Astrocyte (in vitro differentiated cells and primary cell): ENCODE measurements around the gene OR6K2. TPM values are rescaled to one million over a fixed set of nuclear protein-coding genes. Genes with fewer than 3 reads are reported as not detected.

Experiments used
- DNase-seq: peaks from one replicate; pipeline ENCODE4 v3.0.0-alpha.2; 2010; ENCODE audit warnings: low read depth
- FAIRE-seq: peaks from 2 replicates; lab custom pipeline; 2011; peaks lifted over from hg19 to GRCh38; lab: Jason Lieb, UNC
- H2AFZ ChIP-seq: 2 replicates; pipeline ENCODE4 v1.6.0; 2012; ENCODE audit warnings: low read depth, low read length, inconsistent platforms
- H3K27ac ChIP-seq: 2 replicates; pipeline ENCODE4 v1.5.1; 2011; ENCODE audit warnings: low read depth, low read length, inconsistent platforms
- H3K27me3 ChIP-seq: 2 replicates; pipeline ENCODE4 v1.6.0; 2011; ENCODE audit warnings: low read length, inconsistent platforms; ENCODE audit not compliant: insufficient read depth
- H3K36me3 ChIP-seq: 2 replicates; pipeline ENCODE4 v1.5.1; 2011; ENCODE audit warnings: low read length, inconsistent platforms; ENCODE audit not compliant: insufficient read depth
- H3K4me1 ChIP-seq: 2 replicates; pipeline ENCODE4 v1.5.1; 2011; ENCODE audit warnings: low read length, inconsistent platforms; ENCODE audit not compliant: insufficient read depth
- H3K4me2 ChIP-seq: 2 replicates; pipeline ENCODE4 v1.6.0; 2012; ENCODE audit warnings: low read length, inconsistent platforms
- H3K4me3 ChIP-seq: 2 replicates; pipeline ENCODE4 v1.5.1; 2011; ENCODE audit warnings: low read depth, mild to moderate bottlenecking, low read length, inconsistent platforms; ENCODE audit not compliant: insufficient read depth
- H3K79me2 ChIP-seq: 2 replicates; pipeline ENCODE4 v1.6.0; 2012; ENCODE audit warnings: mild to moderate bottlenecking, low read length, inconsistent platforms; ENCODE audit not compliant: insufficient read depth
- H3K9ac ChIP-seq: 2 replicates; pipeline ENCODE4 v1.6.0; 2012; ENCODE audit warnings: mild to moderate bottlenecking, low read length, inconsistent platforms
- H3K9me3 ChIP-seq: 2 replicates; pipeline ENCODE4 v1.5.1; 2012; ENCODE audit warnings: low read depth, mild to moderate bottlenecking, low read length, inconsistent platforms; ENCODE audit not compliant: insufficient read depth
- H4K20me1 ChIP-seq: 2 replicates; pipeline ENCODE4 v1.6.0; 2012; ENCODE audit warnings: low read length, inconsistent platforms; ENCODE audit not compliant: insufficient read depth
- H3K27ac Mint-ChIP-seq: one replicate; pipeline ENCODE4 v1.8.0; 2021; ENCODE audit warnings: mild to moderate bottlenecking, mixed read lengths; ENCODE audit not compliant: unreplicated experiment
- H3K27me3 Mint-ChIP-seq: one replicate; pipeline ENCODE4 v1.8.0; 2021; ENCODE audit warnings: low read depth, mixed read lengths; ENCODE audit not compliant: unreplicated experiment
- H3K36me3 Mint-ChIP-seq: one replicate; pipeline ENCODE4 v1.8.0; 2021; ENCODE audit warnings: low read depth, mixed read lengths; ENCODE audit not compliant: unreplicated experiment
- H3K4me1 Mint-ChIP-seq: one replicate; pipeline ENCODE4 v1.8.0; 2021; ENCODE audit warnings: low read depth, mixed read lengths; ENCODE audit not compliant: unreplicated experiment
- H3K4me3 Mint-ChIP-seq: one replicate; pipeline ENCODE4 v1.8.0; 2021; ENCODE audit warnings: mild to moderate bottlenecking, moderate library complexity, mixed read lengths; ENCODE audit not compliant: unreplicated experiment
- H3K9me3 Mint-ChIP-seq: one replicate; pipeline ENCODE4 v1.8.0; 2021; ENCODE audit warnings: mild to moderate bottlenecking, mixed read lengths; ENCODE audit not compliant: unreplicated experiment
- EZH2 ChIP-seq: IDR thresholded peaks from 2 replicates; pipeline ENCODE4 v1.6.1; 2012; ENCODE audit warnings: mild to moderate bottlenecking, low read length, inconsistent platforms; ENCODE audit not compliant: insufficient read depth
- total RNA-seq: library from RNA; stranded (reverse); gene quantifications from 2 replicates; pipeline ENCODE4 v1.2.1, GENCODE V29; 2021
- TF ChIP-seq, protein P1 (sequence below): IDR thresholded peaks from 2 replicates; pipeline ENCODE4 v1.5.1; 2011; ENCODE audit warnings: low read depth, mild to moderate bottlenecking, inconsistent platforms, low read length, moderate library complexity; ENCODE audit not compliant: insufficient read depth

Gene OR6K2
- total RNA-seq, 1 donor from 2014 or later = not detected

DNA sequence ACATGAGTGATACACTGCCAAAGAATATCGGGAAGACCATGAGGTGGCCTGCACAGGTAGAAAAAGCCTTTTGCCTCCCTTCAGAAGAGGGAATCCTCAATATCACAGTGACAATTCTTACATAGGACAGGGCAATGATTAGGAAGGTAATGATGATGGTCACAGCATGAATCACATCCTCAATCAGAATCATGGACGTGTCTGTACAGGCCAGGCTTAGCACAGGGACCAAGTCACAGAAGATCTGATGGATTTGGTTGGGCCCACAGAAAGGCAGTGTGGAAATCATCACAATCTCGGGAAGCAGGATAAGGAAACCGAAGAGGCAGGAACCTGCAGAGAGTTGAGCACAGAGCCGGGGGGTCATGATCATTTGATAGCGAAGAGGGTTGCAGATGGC lies 16.9 kb upstream of the OR6K2 start:
- H3K9me3 Mint-ChIP-seq = peaks cover 2% of the 10 kb centered on the region
- Histone ChIP-seq H3K27me3 (no peaks in the 10 kb centered on the region), H3K9ac (no peak overlapping the region), H2AFZ (no peak overlapping the region), H3K4me3 (no peak overlapping the region), H3K27ac (no peak overlapping the region), H3K9me3 (no peaks in the 10 kb centered on the region), H3K4me1 (no peaks in the 10 kb centered on the region), H4K20me1 (no peaks in the 10 kb centered on the region), H3K4me2 (no peak overlapping the region), H3K36me3 (no peaks in the 10 kb centered on the region), H3K79me2 (no peaks in the 10 kb centered on the region)
- no peaks in the 10 kb centered on the region for H3K27me3 Mint-ChIP-seq
- TF ChIP-seq, protein P1, sequence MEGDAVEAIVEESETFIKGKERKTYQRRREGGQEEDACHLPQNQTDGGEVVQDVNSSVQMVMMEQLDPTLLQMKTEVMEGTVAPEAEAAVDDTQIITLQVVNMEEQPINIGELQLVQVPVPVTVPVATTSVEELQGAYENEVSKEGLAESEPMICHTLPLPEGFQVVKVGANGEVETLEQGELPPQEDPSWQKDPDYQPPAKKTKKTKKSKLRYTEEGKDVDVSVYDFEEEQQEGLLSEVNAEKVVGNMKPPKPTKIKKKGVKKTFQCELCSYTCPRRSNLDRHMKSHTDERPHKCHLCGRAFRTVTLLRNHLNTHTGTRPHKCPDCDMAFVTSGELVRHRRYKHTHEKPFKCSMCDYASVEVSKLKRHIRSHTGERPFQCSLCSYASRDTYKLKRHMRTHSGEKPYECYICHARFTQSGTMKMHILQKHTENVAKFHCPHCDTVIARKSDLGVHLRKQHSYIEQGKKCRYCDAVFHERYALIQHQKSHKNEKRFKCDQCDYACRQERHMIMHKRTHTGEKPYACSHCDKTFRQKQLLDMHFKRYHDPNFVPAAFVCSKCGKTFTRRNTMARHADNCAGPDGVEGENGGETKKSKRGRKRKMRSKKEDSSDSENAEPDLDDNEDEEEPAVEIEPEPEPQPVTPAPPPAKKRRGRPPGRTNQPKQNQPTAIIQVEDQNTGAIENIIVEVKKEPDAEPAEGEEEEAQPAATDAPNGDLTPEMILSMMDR = no peak
- TF ChIP-seq EZH2 = no peak
- no peaks in the 10 kb centered on the region for H3K36me3 Mint-ChIP-seq
- FAIRE-seq (no peak), DNase-seq (no peak)
- no peak overlapping the region for H3K27ac Mint-ChIP-seq
- H3K4me3 Mint-ChIP-seq = no peak overlapping the region
- H3K4me1 Mint-ChIP-seq = no peaks in the 10 kb centered on the region

DNA sequence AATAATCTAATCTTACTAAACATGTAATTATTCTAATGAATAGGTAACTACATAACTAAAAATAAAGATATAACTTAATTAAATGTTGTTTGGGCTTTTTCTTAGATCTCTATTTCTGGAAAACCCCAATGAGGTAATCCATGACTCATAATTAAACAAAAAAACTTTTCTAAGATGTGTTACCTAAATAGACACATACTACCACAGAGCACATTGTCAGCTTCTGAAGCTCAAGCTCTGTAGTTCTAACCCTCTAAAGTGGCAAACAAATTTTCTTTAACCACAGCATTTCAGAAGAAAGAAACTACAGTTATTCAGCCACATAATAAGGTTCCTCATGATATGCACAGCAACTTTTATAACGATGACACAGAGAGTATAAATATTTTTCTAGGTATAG lies 15.9 kb upstream of the OR6K2 start:
- Histone ChIP-seq H4K20me1 (no peaks in the 10 kb centered on the region), H3K79me2 (no peaks in the 10 kb centered on the region), H3K4me3 (no peak overlapping the region), H3K27me3 (no peaks in the 10 kb centered on the region), H3K9ac (no peak overlapping the region), H2AFZ (no peak overlapping the region), H3K27ac (no peak overlapping the region), H3K9me3 (no peaks in the 10 kb centered on the region), H3K4me1 (no peaks in the 10 kb centered on the region), H3K4me2 (no peak overlapping the region), H3K36me3 (no peaks in the 10 kb centered on the region)
- Mint-ChIP-seq H3K27ac (no peak overlapping the region), H3K27me3 (no peaks in the 10 kb centered on the region), H3K9me3 (peaks cover 2% of the 10 kb centered on the region), H3K4me1 (no peaks in the 10 kb centered on the region), H3K36me3 (no peaks in the 10 kb centered on the region), H3K4me3 (no peak overlapping the region)
- FAIRE-seq (no peak), DNase-seq (no peak)
- no peak for TF ChIP-seq EZH2
- TF ChIP-seq, protein P1 = no peak

DNA sequence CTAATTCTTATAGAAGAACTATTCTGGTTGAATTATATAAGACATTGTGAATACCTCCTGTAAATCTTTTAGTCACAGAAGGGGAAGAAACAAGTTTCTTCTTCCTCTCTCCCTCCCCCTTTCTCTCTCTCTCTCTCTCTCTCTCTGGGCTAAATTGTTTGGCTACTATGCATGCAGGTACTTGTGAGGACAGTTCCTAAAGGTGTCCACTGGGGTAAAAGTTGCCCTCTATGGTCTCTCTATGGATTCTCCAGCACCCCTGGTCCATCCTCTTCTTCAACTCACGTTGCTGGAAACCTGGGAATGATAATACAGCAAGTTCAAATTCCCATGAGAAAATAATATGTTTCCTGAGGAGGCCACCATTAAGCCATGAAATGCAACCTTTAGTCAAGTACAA lies 14.3 kb upstream of the OR6K2 start:
- no peaks in the 10 kb centered on the region for H3K4me1 Mint-ChIP-seq
- H3K27me3 Mint-ChIP-seq = no peaks in the 10 kb centered on the region
- no peak overlapping the region for H3K4me3 Mint-ChIP-seq
- TF ChIP-seq EZH2 = no peak
- TF ChIP-seq, protein P1 = no peak
- Histone ChIP-seq H4K20me1 (no peaks in the 10 kb centered on the region), H3K4me2 (no peak overlapping the region), H3K4me3 (no peak overlapping the region), H2AFZ (no peak overlapping the region), H3K4me1 (no peaks in the 10 kb centered on the region), H3K36me3 (no peaks in the 10 kb centered on the region), H3K9ac (no peak overlapping the region), H3K27me3 (no peaks in the 10 kb centered on the region), H3K9me3 (no peaks in the 10 kb centered on the region), H3K79me2 (no peaks in the 10 kb centered on the region), H3K27ac (no peak overlapping the region)
- no peak for DNase-seq
- no peaks in the 10 kb centered on the region for H3K36me3 Mint-ChIP-seq
- peaks cover 2% of the 10 kb centered on the region for H3K9me3 Mint-ChIP-seq
- no peak for FAIRE-seq
- H3K27ac Mint-ChIP-seq = no peak overlapping the region
